Activated T-cell treated with anti-CD3 and anti-CD28 coated beads, Interleukin-2, amount 50 U/mL, for 4 hours (primary cell): ENCODE results near the gene ZNF841. TPM values are rescaled to one million over a fixed set of nuclear protein-coding genes. Genes with fewer than 3 reads are reported as not detected.
A peak's percentile ranks its signal among the peaks of the same experiment; 100 is the strongest.
"Not testable (repeated sequence)": the region's sequence is repeated elsewhere in the genome, so short reads cannot be mapped to it uniquely, and the experiment has no call there.

Source experiments
- ATAC-seq, 2 donors: fragments of 200-7000 bp; cut with Tn5 transposase; one replicate each; pipeline ENCODE4 v1.10.0; 2021
- DNase-seq: peaks from one replicate; pipeline ENCODE4 v3.0.0-alpha.2; 2020
- H3K27me3 Mint-ChIP-seq: one replicate; pipeline ENCODE4 v1.8.0; 2021; ENCODE audit warnings: low read depth, mixed read lengths
- H3K36me3 Mint-ChIP-seq: one replicate; pipeline ENCODE4 v1.8.0; 2022; ENCODE audit warnings: mixed read lengths; ENCODE audit not compliant: insufficient read depth
- H3K4me1 Mint-ChIP-seq: one replicate; pipeline ENCODE4 v1.8.0; 2021; ENCODE audit warnings: low read depth, mixed read lengths
- H3K4me3 Mint-ChIP-seq: one replicate; pipeline ENCODE4 v1.8.0; 2021; ENCODE audit warnings: mild to moderate bottlenecking, moderate library complexity, mixed read lengths
- H3K9me3 Mint-ChIP-seq: one replicate; pipeline ENCODE4 v1.8.0; 2021; ENCODE audit warnings: mixed read lengths
- total RNA-seq, 3 donors: library from RNA; stranded (reverse); gene quantifications; one replicate each; pipeline ENCODE4 v1.2.1, GENCODE V29; 2021

ZNF841 gene
- total RNA-seq, 3 donors from 2014 or later = 8.0 to 8.7 (median 8.4) TPM

DNA sequence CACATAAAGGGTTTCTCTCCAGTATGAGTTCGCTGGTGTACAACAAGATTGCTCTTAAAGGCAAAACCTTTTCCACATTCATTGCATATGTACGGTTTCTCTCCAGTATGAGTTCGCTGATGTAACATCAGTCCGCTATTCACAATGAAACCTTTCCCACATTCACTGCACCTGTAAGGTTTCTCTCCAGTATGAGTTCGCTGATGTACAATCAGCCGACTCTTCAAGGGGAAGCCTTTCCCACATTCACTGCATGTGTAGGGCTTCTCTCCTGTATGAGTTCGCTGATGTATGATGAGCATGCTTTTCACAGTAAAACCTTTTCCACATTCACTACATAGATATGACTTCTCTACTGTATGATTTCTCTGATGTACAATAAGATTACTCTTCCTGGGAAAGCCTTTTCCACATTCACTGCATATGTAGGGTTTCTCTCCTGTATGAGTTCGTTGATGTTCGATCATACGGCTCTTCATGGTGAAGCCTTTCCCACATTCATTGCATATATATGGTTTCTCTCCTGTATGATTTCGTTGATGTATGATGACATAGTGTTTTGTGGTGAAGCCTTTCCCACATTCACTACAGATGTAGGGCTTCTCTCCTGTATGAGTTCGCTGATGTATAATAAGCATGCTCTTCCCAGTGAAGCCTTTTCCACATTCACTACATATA is 61.4 kb downstream of the ZNF841 start:
- peaks cover 59% of the 10 kb centered on the region for H3K36me3 Mint-ChIP-seq
- ATAC-seq (no peak), DNase-seq (no peak)
- no peak overlapping the region for H3K4me3 Mint-ChIP-seq
- no peaks in the 10 kb centered on the region for H3K27me3 Mint-ChIP-seq
- no peaks in the 10 kb centered on the region for H3K4me1 Mint-ChIP-seq
- H3K9me3 Mint-ChIP-seq = peaks cover 48% of the 10 kb centered on the region

DNA sequence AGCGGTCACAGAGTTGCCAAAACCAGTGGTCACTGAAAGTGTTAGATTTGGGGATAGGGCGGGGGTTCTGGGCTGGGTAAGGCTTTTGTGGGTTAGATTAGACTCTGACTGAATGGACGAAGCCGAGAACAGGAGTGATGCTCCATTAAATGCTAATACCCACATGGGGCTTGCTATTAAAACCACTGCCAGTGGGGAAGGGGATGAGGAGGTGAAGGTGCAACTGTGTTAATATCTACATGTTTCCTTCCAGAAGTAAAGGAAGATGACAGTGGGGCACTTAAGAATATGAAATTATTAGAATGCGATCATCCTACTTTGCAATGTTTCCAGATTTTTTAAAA is 66.8 kb downstream of the ZNF841 start:
- Mint-ChIP-seq H3K4me1 (peaks cover 25% of the 10 kb centered on the region), H3K4me3 (peak overlapping the region; percentile 92), H3K36me3 (peaks cover 44% of the 10 kb centered on the region), H3K9me3 (peaks cover 39% of the 10 kb centered on the region), H3K27me3 (no peaks in the 10 kb centered on the region)
- DNase-seq (no peak), ATAC-seq (peak; percentile 15 to 18)

DNA sequence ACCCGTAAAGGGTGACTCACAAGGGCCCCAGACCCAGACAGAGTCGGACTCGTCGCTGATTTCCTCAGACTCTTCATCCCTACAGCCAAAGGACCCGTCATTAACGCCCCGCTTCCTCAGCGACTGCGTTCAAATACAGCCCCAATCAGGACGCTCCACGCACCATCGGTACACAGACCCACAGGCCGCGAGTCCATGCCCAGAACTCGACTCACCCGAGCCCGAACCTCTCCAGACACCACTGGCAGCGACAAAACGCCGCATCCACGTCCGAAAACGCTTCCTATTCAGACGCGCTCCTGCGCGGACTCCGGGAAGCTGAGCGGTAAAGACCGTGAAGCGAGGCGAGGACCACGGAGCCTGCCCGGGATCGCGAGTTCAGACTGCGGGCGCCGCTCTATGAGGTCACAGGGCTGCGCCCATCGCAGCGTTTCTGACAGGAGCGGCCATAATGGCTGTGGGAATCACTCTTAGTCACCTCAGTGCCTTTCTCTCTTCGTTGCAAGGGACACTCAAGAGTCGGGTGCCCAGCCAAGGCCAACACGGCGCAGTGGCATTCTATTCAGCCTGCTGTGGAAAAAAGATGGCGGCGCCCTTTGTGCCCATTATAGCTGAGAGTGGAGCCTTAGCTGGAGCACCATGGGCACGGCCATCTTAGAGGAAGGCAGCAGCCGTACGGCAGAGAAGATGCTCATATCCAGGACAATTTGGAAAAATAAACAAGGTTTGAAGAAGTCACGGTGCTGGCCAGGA is 67.4 kb downstream of the ZNF841 start, which contains the start of gene ZNF614:
ZNF614 (minus strand) TSS at position 353 of the 753 bp plus-strand sequence. CDS start 2,634 bp downstream, outside the sequence.
- H3K36me3 Mint-ChIP-seq = peaks cover 47% of the 10 kb centered on the region
- peak within 1 kb of the TSS; percentile 92 for H3K4me3 Mint-ChIP-seq
- no peaks in the 10 kb centered on the region for H3K27me3 Mint-ChIP-seq
- H3K4me1 Mint-ChIP-seq = peaks cover 25% of the 10 kb centered on the region
- ATAC-seq = peak; percentile 91 to 92
- H3K9me3 Mint-ChIP-seq = peaks cover 33% of the 10 kb centered on the region
- peak; percentile 79 for DNase-seq

DNA sequence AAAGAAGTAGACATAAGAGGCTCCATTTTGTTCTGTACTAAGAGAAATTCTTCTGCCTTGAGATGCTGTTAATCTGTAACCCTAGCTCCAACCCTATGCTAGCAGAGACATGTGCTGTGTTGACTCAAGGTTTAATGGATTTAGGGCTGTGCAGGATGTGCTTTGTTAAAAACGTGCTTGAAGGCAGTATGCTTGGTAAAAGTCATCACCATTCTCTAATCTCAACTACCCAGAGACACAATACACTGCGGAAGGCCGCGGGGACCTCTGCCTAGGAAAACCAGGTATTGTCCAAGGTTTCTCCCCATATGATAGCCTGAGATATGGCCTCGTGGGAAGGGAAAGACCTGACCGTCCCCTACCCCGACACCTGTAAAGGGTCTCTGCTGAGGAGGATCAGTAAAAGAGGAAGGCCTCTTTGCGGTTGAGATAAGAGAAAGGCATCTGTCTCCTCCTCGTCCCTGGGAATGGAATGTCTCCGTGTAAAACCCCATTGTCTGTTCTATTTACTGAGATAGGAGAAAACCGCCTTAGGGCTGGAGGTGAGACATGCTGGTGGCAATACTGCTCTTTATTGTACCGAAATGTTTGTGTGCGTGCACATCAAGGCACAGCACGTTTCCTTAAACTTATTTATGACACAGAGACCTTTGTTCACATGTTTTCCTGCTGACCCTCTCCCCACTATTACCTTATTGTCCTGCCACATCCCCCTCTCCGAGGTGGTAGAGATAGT is 69.1 kb downstream of the ZNF841 start:
- not testable (repeated sequence) for H3K4me3 Mint-ChIP-seq, ATAC-seq, DNase-seq, H3K27me3 Mint-ChIP-seq
- Mint-ChIP-seq H3K9me3 (peaks cover 36% of the 10 kb centered on the region), H3K36me3 (peaks cover 58% of the 10 kb centered on the region), H3K4me1 (peaks cover 25% of the 10 kb centered on the region)

DNA sequence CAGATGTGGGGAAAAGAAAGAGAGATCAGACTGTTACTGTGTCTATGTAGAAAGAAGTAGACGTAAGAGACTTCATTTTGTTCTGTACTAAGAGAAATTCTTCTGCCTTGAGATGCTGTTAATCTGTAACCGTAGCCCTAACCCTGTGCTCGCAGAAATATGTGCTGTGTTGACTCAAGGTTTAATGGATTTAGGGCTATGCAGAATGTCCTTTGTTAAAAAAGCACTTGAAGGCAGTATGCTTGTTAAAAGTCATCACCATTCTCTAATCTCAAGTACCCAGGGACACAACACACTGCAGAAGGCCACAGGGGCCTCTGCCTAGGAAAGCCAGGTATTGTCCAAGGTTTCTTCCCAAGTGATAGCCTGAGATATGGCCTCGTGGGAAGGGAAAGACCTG is 71.1 kb downstream of the ZNF841 start:
- H3K27me3 Mint-ChIP-seq, DNase-seq, H3K4me3 Mint-ChIP-seq, ATAC-seq: not testable (repeated sequence)
- peaks cover 75% of the 10 kb centered on the region for H3K36me3 Mint-ChIP-seq
- peaks cover 25% of the 10 kb centered on the region for H3K4me1 Mint-ChIP-seq
- peaks cover 50% of the 10 kb centered on the region for H3K9me3 Mint-ChIP-seq

DNA sequence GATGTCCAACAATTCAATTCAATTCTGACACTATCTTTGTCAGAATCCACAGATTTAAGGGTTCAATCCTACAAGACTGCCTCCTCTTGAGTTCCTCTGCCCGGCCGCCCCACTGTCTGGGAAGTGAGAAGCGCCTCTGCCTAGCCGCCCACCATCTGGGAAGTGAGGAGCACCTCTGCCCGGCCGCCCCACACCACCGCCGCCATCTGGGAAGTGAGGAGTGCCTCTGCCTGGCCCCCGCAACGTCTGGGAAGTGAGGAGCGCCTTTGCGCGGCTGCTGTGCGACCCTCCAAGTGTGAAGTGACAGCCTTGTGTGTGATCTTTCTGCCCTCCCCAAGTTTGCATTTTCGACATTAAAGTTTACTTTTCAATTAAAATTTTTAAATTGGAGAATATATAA is 73.4 kb downstream of the ZNF841 start:
- Mint-ChIP-seq H3K4me3 (no peak overlapping the region), H3K9me3 (peaks cover 61% of the 10 kb centered on the region), H3K4me1 (peaks cover 9% of the 10 kb centered on the region), H3K36me3 (peaks cover 94% of the 10 kb centered on the region), H3K27me3 (no peaks in the 10 kb centered on the region)
- no peak for ATAC-seq
- no peak for DNase-seq

DNA sequence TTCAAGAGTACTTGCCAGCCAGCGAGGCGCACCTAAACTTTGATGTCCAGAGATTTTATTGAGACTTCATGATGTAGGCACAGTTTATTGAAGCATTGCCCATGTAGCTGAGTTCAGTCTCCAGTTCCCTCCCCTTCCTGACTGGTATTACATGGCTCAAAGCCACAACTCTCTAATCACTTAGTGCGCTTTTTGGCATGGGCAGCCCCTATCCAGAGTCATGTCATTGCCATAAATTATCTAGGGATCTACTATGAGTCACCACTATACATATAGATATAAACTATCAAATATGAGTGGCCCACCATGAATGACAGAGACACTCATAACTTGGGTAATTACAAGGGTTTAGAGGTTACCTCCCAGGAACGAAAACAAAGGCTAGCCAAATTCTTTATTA is 75.1 kb downstream of the ZNF841 start:
- ATAC-seq (no peak), DNase-seq (no peak)
- Mint-ChIP-seq H3K9me3 (peaks cover 65% of the 10 kb centered on the region), H3K27me3 (no peaks in the 10 kb centered on the region), H3K4me1 (no peaks in the 10 kb centered on the region), H3K36me3 (peaks cover 94% of the 10 kb centered on the region), H3K4me3 (no peak overlapping the region)

Other genes starting within 250 kb of the ZNF841 start
- gene ZNF577, start 207.8 kb downstream of the ZNF841 start, total RNA-seq = 1 to 10 TPM; 2.8 to 4.8 (median 3.5) TPM
- 10 to 100 TPM in 2 of 3 donors, 1 to 10 TPM in 1; 9.0 to 10.9 (median 10.4) TPM for gene ZNF649, start 190.7 kb downstream of the ZNF841 start, total RNA-seq
- gene ZNF613, start 168.3 kb downstream of the ZNF841 start, total RNA-seq = 1 to 10 TPM; 2.3 to 4.1 (median 2.7) TPM
- 1 to 10 TPM; 6.9 to 7.2 (median 7.1) TPM for gene ZNF350, start 108.9 kb downstream of the ZNF841 start, total RNA-seq
- 1 to 10 TPM; 3.7 to 4.5 (median 4.2) TPM for gene ZNF615, start 87.6 kb downstream of the ZNF841 start, total RNA-seq
- 10 to 100 TPM; 10.5 to 12.3 (median 11.2) TPM for gene ZNF614, start 67.4 kb downstream of the ZNF841 start, total RNA-seq
- gene ZNF432, start 46.9 kb downstream of the ZNF841 start, total RNA-seq = 1 to 10 TPM; 9.1 to 9.8 (median 9.4) TPM
- 1 to 10 TPM; 7.1 to 8.7 (median 7.2) TPM for gene ZNF616, start 44.2 kb upstream of the ZNF841 start, total RNA-seq
- 1 to 10 TPM; 2.0 to 4.3 (median 3.3) TPM for gene ZNF836, start 75.9 kb upstream of the ZNF841 start, total RNA-seq
- 100 to 1,000 TPM; 297 to 317 (median 310) TPM for gene PPP2R1A, start 94.3 kb upstream of the ZNF841 start, total RNA-seq
- 10 to 100 TPM; 13.1 to 15.9 (median 13.6) TPM for gene ZNF766, start 173.8 kb upstream of the ZNF841 start, total RNA-seq
- 1 to 10 TPM; 3.1 to 5.6 (median 5.0) TPM for gene ZNF480, start 201.4 kb upstream of the ZNF841 start, total RNA-seq
- gene ZNF610, start 240.5 kb upstream of the ZNF841 start, total RNA-seq = under 1 TPM in 2 of 3 donors, not detected in 1; 0.18 to 0.27 TPM